Heart left ventricle (tissue), 16 donors: Measurements from ENCODE around the gene GANAB. TPM values are rescaled to one million over a fixed set of nuclear protein-coding genes. Genes with fewer than 3 reads are reported as not detected.

Experiments used
- ATAC-seq, 4 donors: fragments of 200-7000 bp; cut with Tn5 transposase; one replicate each; pipeline ENCODE4 v1.9.1; 2020 to 2022; ENCODE audit warnings: moderate library complexity in 4 of 4, mild to moderate bottlenecking in 3 of 4, moderate number of reproducible peaks in 1 of 4
- DNase-seq, 5 donors: peaks; one replicate each; pipeline ENCODE4 v3.0.0-alpha.2; 2020
- H3K27ac ChIP-seq, 12 donors: fragments of 200-600 bp; sonication (generic) in 4 of 12; one replicate each; pipeline versions ENCODE4 v1.5.0 to v1.8.0; 2016 to 2022; ENCODE audit warnings: mild to moderate bottlenecking in 2 of 12
- H3K27me3 ChIP-seq, 9 donors: fragments of 200-600 bp; sonication (generic) in 2 of 9; one replicate each; pipeline versions ENCODE4 v1.5.1 to v1.8.0; 2016 to 2022; ENCODE audit warnings: mild to moderate bottlenecking in 3 of 9
- H3K36me3 ChIP-seq, 9 donors: fragments of 200-600 bp; sonication (generic) in 2 of 9; one replicate each; pipeline versions ENCODE4 v1.5.0 to v1.8.0; 2018 to 2022; ENCODE audit warnings: mild to moderate bottlenecking in 2 of 9
- H3K4me1 ChIP-seq, 12 donors: fragments of 200-600 bp; sonication (generic) in 4 of 12; one replicate each; pipeline versions ENCODE4 v1.5.0 to v1.8.0; 2016 to 2022; ENCODE audit warnings: mild to moderate bottlenecking in 3 of 12
- H3K4me3 ChIP-seq, 12 donors: fragments of 200-600 bp; sonication (generic) in 4 of 12; one replicate each; pipeline versions ENCODE4 v1.5.0 to v1.8.0; 2017 to 2022; ENCODE audit warnings: mild to moderate bottlenecking in 9 of 12, moderate library complexity in 4 of 12
- H3K9me3 ChIP-seq, 12 donors: fragments of 200-600 bp; sonication (generic) in 4 of 12; one replicate each; pipeline versions ENCODE4 v1.5.0 to v1.8.0; 2016 to 2022; ENCODE audit warnings: mild to moderate bottlenecking in 1 of 12
- CTCF ChIP-seq, 12 donors: fragments of 200-600 bp; sonication (generic) in 4 of 12; IDR thresholded peaks; one replicate each; pipeline versions ENCODE4 v1.5.0 to v1.8.0; 2018 to 2022; ENCODE audit warnings: antibody characterized with exemption in 12 of 12, mild to moderate bottlenecking in 5 of 12
- POLR2A ChIP-seq, 2 donors: fragments of 450-650 bp; IDR thresholded peaks; one replicate each; pipeline ENCODE4 v1.6.1; 2017; ENCODE audit warnings: antibody characterized with exemption in 2 of 2, mild to moderate bottlenecking in 2 of 2, moderate library complexity in 2 of 2
- WGBS, 4 donors: extraction: QIAGEN DNeasy Blood & Tissue Kit in 2 of 4; methylation state at CpG; one replicate each; pipeline versions ENCODE4 v1.1.5 to v1.1.7; 2013 to 2018; 5-methylcytosine and 5-hydroxymethylcytosine counted together
- intact Hi-C, 10 donors: fragments of 100-400 bp; cut with DNase I; formaldehyde crosslinking; loops; one replicate each; pipeline versions ENCODE4 v1.11.1 to v1.14.2; 2022
- polyA plus RNA-seq, 2 donors: library from polyadenylated mRNA; stranded (reverse); fragments of 200-250 nt; gene quantifications; one replicate each; pipeline ENCODE4 v1.2.3, GENCODE V29; 2013
- total RNA-seq, 9 donors: library from RNA; depleted of rRNA in 2 of 9; stranded (reverse); fragments of >200 nt in 2 of 9; fragmentation: NEBNext Ultra II Directional in 3 of 9; extraction: Animal tissue kit (Norgen Biotek cat#: 25700) in 3 of 9; gene quantifications; one replicate each; pipeline versions ENCODE4 v1.1.0 to v1.2.4, GENCODE V29; 2016 to 2023
- donor health status: ischemic (EF 13 %, LVEDD 7.1; RV severe dilation, severe dysfunction).
- donor health status: healthy with polysubstance abuse.
- donor health status: DM: no; HTN: yes; CAD: no.
- donor health status: DM: no; HTN: no; CAD: no.
- donor health status: ischemic (EF 25% LVEDD 6.9; RV normal size, moderate dysfunction).
- donor health status: ischemic (EF 25% LVEDD 5.7; RV mildly dilated, moderate dysfunction).
- donor health status: healthy.
- donor health status: DM: yes; HTN: yes; CAD: no.
- donor health status: ischemic (EF 35%, LVEDD 5.7; RV mildly dilated, moderate dysfunction).
- donor health status: nonischemic (EF 11% LVEDD 7.7; RV severe dilation, severe dysfunction).
- donor health status: DM: yes; HTN: yes; CAD: no.
- donor health status: PGD.
- donor health status: ischemic (EF 29% LVEDD 5.4; RV normal size, mild dysfunction).
- donor health status: nonischemic (EF 23%, LVEDD 6.1; RV moderate dilation, normal function).

The GANAB gene
- total and polyA plus RNA-seq, 11 donors: 49.3 to 182 (median 99.1) TPM

DNA sequence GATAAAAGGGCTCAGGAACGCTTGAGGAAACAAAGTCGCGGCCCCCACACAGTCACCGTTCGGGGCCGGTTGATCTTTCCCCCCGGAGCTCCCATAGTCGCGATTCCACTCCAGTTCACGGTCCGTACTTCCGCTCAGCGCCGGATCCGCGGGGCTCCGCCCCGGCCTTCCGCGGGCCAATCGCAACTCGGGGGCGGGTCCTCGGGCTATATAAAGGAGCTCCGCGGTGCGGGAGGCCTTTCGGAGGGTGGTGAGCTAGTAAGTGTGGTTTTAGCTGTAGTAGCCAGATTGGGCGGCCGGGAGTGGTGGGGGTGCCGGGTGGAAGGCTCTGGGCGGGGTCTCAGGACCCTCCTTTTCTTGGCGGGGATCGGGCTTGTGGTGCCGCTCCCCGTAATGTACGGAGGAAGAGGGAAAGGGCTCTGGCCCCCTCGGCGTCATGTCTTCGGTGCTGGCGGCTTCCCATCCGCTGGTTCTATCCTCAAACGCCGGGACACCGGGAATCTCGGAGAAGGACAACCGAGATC, 18.7 kb upstream of the GANAB start, which contains the start of the genes C11orf98 and CSKMT:
Gene C11orf98 (minus strand): TSS at position 136 of the 524 bp plus-strand sequence. CDS start 41 bp downstream, at position 95.
Gene CSKMT (plus strand): TSS at position 238 of the 524 bp plus-strand sequence. CDS start 568 bp downstream, outside the sequence.
- Histone ChIP-seq H3K27ac (peak within 1 kb of the TSS; percentile 30 to 98 (median 90)), H3K4me3 (peak within 1 kb of the TSS; percentile 53 to 92 (median 83)), H3K4me1 (peaks cover 5 to 45% (median 32%) of the 10 kb centered on the region in 12 donors), H3K36me3 (peaks cover 0 to 41% (median 27%) of the 10 kb centered on the region in 9 donors), H3K27me3 (no peaks in the 10 kb centered on the region), H3K9me3 (no peaks in the 10 kb centered on the region)
- WGBS, 4 donors: 0 to 1% (median 0%) methylated on average over 41 to 47 of the region's 47 CpGs
- TF ChIP-seq CTCF (IDR thresholded peaks at IDR 0.05): no peak
- TF ChIP-seq POLR2A (IDR thresholded peaks at IDR 0.05): peak; percentile 91 to 97
- DNase-seq (peak; percentile 95 to 97 (median 95)), ATAC-seq (peak; percentile 97 to 98 (median 98))
- intact Hi-C loops: loop anchor here in 1 of 10 donors (2.0 to 5.0 kb wide), 2 partner anchors 18 to 42 kb away; partner anchors contain the start of genes BSCL2, GANAB and GNG3

DNA sequence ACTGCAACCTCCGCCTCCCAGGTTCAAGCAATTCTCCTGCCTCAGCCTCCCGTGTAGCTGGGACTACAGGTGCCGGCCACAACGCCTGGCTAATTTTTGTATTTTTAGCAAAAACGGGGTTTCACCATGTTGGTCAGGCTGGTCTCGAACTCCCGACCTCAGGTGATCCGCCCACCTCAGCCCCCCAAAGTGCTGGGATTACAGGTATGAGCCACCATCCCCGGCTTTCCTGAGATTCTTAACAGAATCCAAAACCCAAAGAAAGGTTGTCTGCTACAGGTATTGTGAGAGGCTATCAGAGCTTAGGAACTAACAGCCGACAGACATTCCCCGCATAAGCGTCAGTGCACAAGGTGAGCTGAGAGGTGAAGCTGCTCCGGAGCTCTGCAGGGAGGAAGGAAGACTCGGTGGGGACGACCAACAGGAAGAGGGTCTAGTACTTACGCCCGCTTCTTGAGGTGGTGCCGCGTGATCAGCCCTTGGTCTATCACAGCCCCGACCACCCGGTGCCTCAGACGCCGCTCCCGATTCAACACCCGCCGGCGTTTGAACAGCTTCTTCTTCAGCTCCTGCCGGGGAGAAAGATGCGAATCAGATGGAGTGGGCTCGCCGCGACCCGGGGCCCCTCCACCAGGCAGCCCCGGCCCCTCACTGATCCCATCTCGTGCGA, 18.1 kb upstream of the GANAB start:
- H3K4me1 ChIP-seq: peaks cover 5 to 41% (median 29%) of the 10 kb centered on the region in 12 donors
- H3K9me3 ChIP-seq: no peaks in the 10 kb centered on the region
- ATAC-seq (peak; percentile 18 to 46 (median 40)), DNase-seq (peak in 1 of 5 donors; percentile 5)
- H3K36me3 ChIP-seq: peaks cover 0 to 41% (median 27%) of the 10 kb centered on the region in 9 donors
- peak overlapping the region; percentile 53 to 92 (median 83) for H3K4me3 ChIP-seq
- WGBS, 4 donors: 4 to 6% (median 5%) methylated on average over 27 to 36 of the region's 36 CpGs
- no peaks in the 10 kb centered on the region for H3K27me3 ChIP-seq
- intact Hi-C loops: loop anchor here in 1 of 10 donors (2.0 to 5.0 kb wide), 2 partner anchors 18 to 43 kb away; partner anchors contain the start of genes BSCL2, GANAB and GNG3
- no peak for TF ChIP-seq CTCF (IDR thresholded peaks at IDR 0.05)
- TF ChIP-seq POLR2A (IDR thresholded peaks at IDR 0.05): no peak
- peak overlapping the region in 11 of 12 donors; percentile 84 to 98 (median 90) for H3K27ac ChIP-seq

GRCh38 chr11:62656796-62657429, 10.5 kb upstream of the GANAB start:
- Histone ChIP-seq H3K9me3 (no peaks in the 10 kb centered on the region), H3K27ac (no peak overlapping the region), H3K4me1 (peaks cover 0 to 11% (median 8%) of the 10 kb centered on the region in 12 donors), H3K4me3 (no peak overlapping the region), H3K36me3 (peaks cover 0 to 10% (median 1%) of the 10 kb centered on the region in 9 donors), H3K27me3 (no peaks in the 10 kb centered on the region)
- intact Hi-C loops: no loop called here
- WGBS, 4 donors: 41 to 62% (median 56%) methylated on average over 5 of the region's 5 CpGs
- no peak for TF ChIP-seq CTCF (IDR thresholded peaks at IDR 0.05)
- no peak for TF ChIP-seq POLR2A (IDR thresholded peaks at IDR 0.05)
- no peak for DNase-seq
- ATAC-seq: no peak
